ENCODE measurements around the gene PCBD1.
"Not testable (repeated sequence)": the region's sequence is repeated elsewhere in the genome, so short reads cannot be mapped to it uniquely, and the experiment has no call there.

- TF ChIP-seq CTCF, POLR2A, EP300 (IDR thresholded peaks at IDR 0.05): not testable (repeated sequence)
These were observed 31.5 kb upstream of the PCBD1 start for GRCh38 chr10:70919906-70920305.
